Activated naive CD4-positive, alpha-beta T cell treated with anti-CD3 and anti-CD28 coated beads, Interleukin-2, amount 10 ng/mL, durations not matched to agents 7 days and 5 days (primary cell): ENCODE results near the gene ETV3.
"Not testable (repeated sequence)": the region's sequence is repeated elsewhere in the genome, so short reads cannot be mapped to it uniquely, and the experiment has no call there.

ENCODE experiments used
- CTCF ChIA-PET: fragments of 350-600 bp; sonication (Branson Sonifier 250); formaldehyde crosslinking; loops from one replicate; lab custom pipeline; 2021; ENCODE audit warnings: antibody characterized with exemption; lab: Charles Lee
- DNase-seq: peaks from one replicate; pipeline ENCODE4 v3.0.0-alpha.2; 2020
- H3K27ac Mint-ChIP-seq: one replicate; pipeline ENCODE4 v1.8.0; 2021; ENCODE audit warnings: mild to moderate bottlenecking, moderate library complexity, mixed read lengths
- H3K27me3 Mint-ChIP-seq: one replicate; pipeline ENCODE4 v1.8.0; 2021; ENCODE audit warnings: mild to moderate bottlenecking, mixed read lengths
- H3K36me3 Mint-ChIP-seq: one replicate; pipeline ENCODE4 v1.8.0; 2021; ENCODE audit warnings: mixed read lengths
- H3K4me1 Mint-ChIP-seq: one replicate; pipeline ENCODE4 v1.8.0; 2021; ENCODE audit warnings: mixed read lengths
- H3K4me3 Mint-ChIP-seq: one replicate; pipeline ENCODE4 v1.8.0; 2021; ENCODE audit warnings: mild to moderate bottlenecking, moderate library complexity, mixed read lengths
- H3K9me3 Mint-ChIP-seq: one replicate; pipeline ENCODE4 v1.8.0; 2021; ENCODE audit warnings: mixed read lengths

ETV3 gene

GRCh38 chr1:157110686-157111085 lies 27.5 kb downstream of the ETV3 start:
- no peak for DNase-seq
- H3K36me3 Mint-ChIP-seq, result no peaks in the 10 kb centered on the region
- no peak overlapping the region for H3K4me3 Mint-ChIP-seq
- H3K27me3 Mint-ChIP-seq, result peaks cover 95% of the 10 kb centered on the region
- H3K4me1 Mint-ChIP-seq, result peaks cover 6% of the 10 kb centered on the region
- H3K27ac Mint-ChIP-seq, result no peak overlapping the region
- CTCF ChIA-PET, result interaction anchor here (1.2 to 1.8 kb wide), 3 partner anchors 16 to 21 kb away, joined by 4 to 10 read pairs (median 4); no protein-coding TSS in a partner anchor
- no peaks in the 10 kb centered on the region for H3K9me3 Mint-ChIP-seq

- H3K4me1 Mint-ChIP-seq, result peaks cover 6% of the 10 kb centered on the region
Observed at GRCh38 chr1:157110003-157110402, 28.2 kb downstream of the ETV3 start.

DNA sequence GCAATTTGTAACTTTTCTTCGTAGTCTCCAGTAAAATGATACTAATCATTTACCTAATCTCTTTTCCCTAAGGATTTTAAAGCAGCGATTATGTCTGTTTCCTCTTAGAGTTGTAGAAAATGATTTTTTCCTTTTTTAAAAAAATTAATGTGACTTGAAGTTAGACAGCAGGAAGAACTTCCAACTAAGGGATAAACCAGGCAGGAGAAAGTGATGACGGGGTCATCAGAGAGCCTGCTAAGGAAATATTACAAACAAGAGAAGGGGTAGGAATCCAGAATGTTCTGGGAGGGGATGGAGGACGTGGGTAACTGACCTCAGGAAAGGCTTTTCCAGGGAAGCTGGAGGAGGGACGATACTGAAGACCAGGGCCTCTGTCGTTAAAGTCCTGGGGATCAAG lies 29.7 kb downstream of the ETV3 start:
- CTCF ChIA-PET, result no interaction called here
- Mint-ChIP-seq H3K27me3 (peaks cover 95% of the 10 kb centered on the region), H3K4me3 (no peak overlapping the region), H3K36me3 (no peaks in the 10 kb centered on the region), H3K4me1 (peaks cover 6% of the 10 kb centered on the region), H3K27ac (no peak overlapping the region), H3K9me3 (no peaks in the 10 kb centered on the region)
- DNase-seq, result no peak

More at GRCh38 chr1:157110003-157110402, 28.2 kb downstream of the ETV3 start:
- Mint-ChIP-seq H3K9me3 (no peaks in the 10 kb centered on the region), H3K27me3 (peaks cover 98% of the 10 kb centered on the region), H3K4me3 (no peak overlapping the region), H3K27ac (no peak overlapping the region), H3K36me3 (no peaks in the 10 kb centered on the region)
- CTCF ChIA-PET, result interaction anchor here (1.2 to 1.8 kb wide), 4 partner anchors 17 to 46 kb away, joined by 4 to 10 read pairs (median 4); no protein-coding TSS in a partner anchor
- DNase-seq, result no peak

GRCh38 chr1:157107702-157108101 lies 30.5 kb downstream of the ETV3 start:
- no peak for DNase-seq
- peaks cover 95% of the 10 kb centered on the region for H3K27me3 Mint-ChIP-seq
- CTCF ChIA-PET, result interaction anchor here (0.7 kb wide), 1 partner anchor 18 kb away, joined by 3 read pairs; no protein-coding TSS in a partner anchor
- H3K36me3 Mint-ChIP-seq, result no peaks in the 10 kb centered on the region
- no peaks in the 10 kb centered on the region for H3K9me3 Mint-ChIP-seq
- H3K4me3 Mint-ChIP-seq, result no peak overlapping the region
- peak overlapping the region; percentile 26 for H3K27ac Mint-ChIP-seq
- peaks cover 6% of the 10 kb centered on the region for H3K4me1 Mint-ChIP-seq

DNA sequence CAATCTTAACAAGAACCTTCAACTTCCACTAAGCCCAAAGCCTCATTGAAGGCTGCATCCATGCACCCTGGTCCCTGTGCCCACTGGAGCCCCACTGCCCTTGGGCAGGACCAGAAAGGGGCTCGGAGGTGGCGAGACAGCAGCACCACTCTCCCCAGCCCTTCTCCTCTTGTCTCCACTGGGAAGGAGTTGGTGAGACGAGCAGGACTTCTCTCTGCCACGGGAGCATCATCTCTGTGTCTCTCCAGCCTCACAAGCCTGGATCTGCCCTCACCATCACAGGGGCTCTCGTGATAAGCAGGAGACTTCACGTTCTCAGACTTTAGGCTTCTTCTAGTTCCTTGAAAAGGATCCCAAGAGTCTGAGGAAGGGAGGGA lies 31.4 kb downstream of the ETV3 start:
- Mint-ChIP-seq H3K27ac (no peak overlapping the region), H3K27me3 (peaks cover 94% of the 10 kb centered on the region), H3K4me1 (peaks cover 6% of the 10 kb centered on the region), H3K36me3 (no peaks in the 10 kb centered on the region), H3K4me3 (no peak overlapping the region), H3K9me3 (no peaks in the 10 kb centered on the region)
- DNase-seq, result no peak
- CTCF ChIA-PET, result interaction anchor here (0.7 to 0.8 kb wide), 2 partner anchors 17 to 32 kb away, joined by 4 read pairs; no protein-coding TSS in a partner anchor

DNA sequence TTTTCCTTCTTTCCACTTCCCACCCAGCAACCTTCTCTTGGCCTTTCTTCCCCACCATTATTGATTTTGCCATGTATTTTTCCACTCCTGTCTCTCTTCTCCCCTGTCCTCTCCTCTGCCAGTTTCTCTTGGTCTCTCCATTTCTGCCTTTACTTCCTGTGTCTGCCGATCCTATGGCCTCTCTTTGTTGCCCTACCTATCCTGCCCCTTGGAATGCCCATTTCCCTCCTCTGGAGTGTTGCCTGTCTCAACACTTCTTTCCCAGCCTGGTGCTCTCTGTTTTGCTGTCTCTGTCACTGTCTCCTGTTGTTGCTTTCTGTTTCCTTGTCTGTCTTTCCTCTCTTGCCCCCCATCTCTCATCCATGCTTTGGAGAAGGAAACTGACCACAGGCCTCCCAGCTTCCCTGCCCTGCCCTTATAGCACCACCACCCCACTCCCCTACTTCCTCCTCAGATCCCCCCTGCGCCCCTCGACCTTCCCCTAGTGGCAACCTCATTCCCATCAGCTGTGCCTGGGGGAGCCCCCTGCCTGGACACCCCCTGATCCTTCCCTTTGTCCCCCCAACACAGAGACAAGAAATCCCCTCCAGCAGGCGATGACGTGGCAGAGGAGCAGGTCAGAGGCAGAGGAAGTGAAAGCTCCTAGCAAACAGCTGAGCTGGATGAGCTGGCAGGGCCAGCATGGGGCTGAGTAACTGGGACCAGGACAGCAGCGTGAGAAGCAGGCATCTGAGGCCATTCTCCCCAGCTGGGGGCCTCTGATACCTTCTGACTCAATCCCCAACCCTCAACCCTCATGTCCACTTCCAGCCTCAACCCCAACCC lies 32.0 kb downstream of the ETV3 start:
- CTCF ChIA-PET, result interaction anchor here (0.7 to 2.5 kb wide), 4 partner anchors 8 to 32 kb away, joined by 3 to 13 read pairs (median 4); no protein-coding TSS in a partner anchor
- Mint-ChIP-seq H3K9me3 (no peaks in the 10 kb centered on the region), H3K27ac (no peak overlapping the region), H3K27me3 (peaks cover 90% of the 10 kb centered on the region), H3K4me3 (no peak overlapping the region), H3K36me3 (no peaks in the 10 kb centered on the region), H3K4me1 (peaks cover 6% of the 10 kb centered on the region)
- DNase-seq, result peak; percentile 27

DNA sequence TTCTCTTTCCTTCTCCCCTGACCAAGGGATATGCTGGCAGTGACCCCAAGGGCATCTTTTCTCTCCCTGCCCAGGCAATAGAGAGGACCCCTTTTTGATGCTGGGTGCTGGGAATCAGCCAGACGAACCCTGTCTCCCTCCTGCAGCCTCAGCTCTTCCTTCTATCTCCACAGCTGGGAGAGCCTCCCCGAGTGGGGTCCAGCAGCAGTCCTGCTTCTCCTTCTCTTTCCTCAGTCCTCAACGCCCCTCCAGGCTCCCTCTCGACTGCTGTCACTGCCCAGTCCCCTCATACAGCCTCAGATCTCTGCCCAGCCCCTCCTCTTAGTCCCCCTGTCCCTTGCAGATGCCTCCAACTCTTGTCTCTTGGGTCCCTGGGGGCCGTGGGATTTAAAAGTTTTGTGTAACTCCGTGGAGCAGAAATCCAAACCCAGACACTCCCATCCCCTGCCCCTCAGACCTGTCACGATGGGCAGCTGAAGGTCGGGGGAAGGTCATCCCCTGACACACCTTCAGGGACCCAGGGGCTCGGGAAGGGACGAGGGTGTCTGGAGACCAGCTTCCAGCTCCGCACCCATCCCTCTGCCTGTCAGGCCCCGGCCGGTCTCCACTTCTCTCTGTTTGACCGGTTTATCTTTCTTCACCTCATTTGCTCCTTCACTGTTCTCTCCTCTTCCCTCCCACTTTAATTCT lies 32.8 kb downstream of the ETV3 start:
- no peak overlapping the region for H3K27ac Mint-ChIP-seq
- peaks cover 6% of the 10 kb centered on the region for H3K4me1 Mint-ChIP-seq
- no peaks in the 10 kb centered on the region for H3K36me3 Mint-ChIP-seq
- H3K4me3 Mint-ChIP-seq, result no peak overlapping the region
- DNase-seq, result no peak
- CTCF ChIA-PET, result interaction anchor here (1.0 to 2.5 kb wide), 3 partner anchors 9 to 47 kb away, joined by 3 to 13 read pairs (median 4); no protein-coding TSS in a partner anchor
- peaks cover 90% of the 10 kb centered on the region for H3K27me3 Mint-ChIP-seq
- no peaks in the 10 kb centered on the region for H3K9me3 Mint-ChIP-seq

- no peak overlapping the region for H3K4me3 Mint-ChIP-seq
- no peaks in the 10 kb centered on the region for H3K36me3 Mint-ChIP-seq
- H3K27ac Mint-ChIP-seq, result no peak overlapping the region
- DNase-seq, result no peak
- H3K9me3 Mint-ChIP-seq, result no peaks in the 10 kb centered on the region
- H3K27me3 Mint-ChIP-seq, result peaks cover 88% of the 10 kb centered on the region
- peaks cover 6% of the 10 kb centered on the region for H3K4me1 Mint-ChIP-seq
- CTCF ChIA-PET, result interaction anchor here (1.4 to 2.5 kb wide), 2 partner anchors 14 to 48 kb away, joined by 4 to 13 read pairs; no protein-coding TSS in a partner anchor
Observed at GRCh38 chr1:157104598-157105293, 33.4 kb downstream of the ETV3 start.

GRCh38 chr1:157103268-157103667 lies 34.9 kb downstream of the ETV3 start:
- Mint-ChIP-seq H3K27ac (no peak overlapping the region), H3K4me3 (no peak overlapping the region), H3K4me1 (peaks cover 6% of the 10 kb centered on the region), H3K36me3 (no peaks in the 10 kb centered on the region), H3K9me3 (no peaks in the 10 kb centered on the region), H3K27me3 (peaks cover 79% of the 10 kb centered on the region)
- CTCF ChIA-PET, result interaction anchor here (0.7 to 4.7 kb wide), 5 partner anchors 12 to 54 kb away, joined by 3 to 21 read pairs (median 6); no protein-coding TSS in a partner anchor
- no peak for DNase-seq

GRCh38 chr1:157101149-157101548 lies 37.0 kb downstream of the ETV3 start:
- no peak for DNase-seq
- CTCF ChIA-PET, result interaction anchor here (1.2 to 4.7 kb wide), 3 partner anchors 8 to 27 kb away, joined by 3 to 21 read pairs (median 3); no protein-coding TSS in a partner anchor
- H3K27me3 Mint-ChIP-seq, result peaks cover 67% of the 10 kb centered on the region
- no peaks in the 10 kb centered on the region for H3K36me3 Mint-ChIP-seq
- H3K27ac Mint-ChIP-seq, result no peak overlapping the region
- H3K4me1 Mint-ChIP-seq, result no peaks in the 10 kb centered on the region
- H3K4me3 Mint-ChIP-seq, result no peak overlapping the region
- no peaks in the 10 kb centered on the region for H3K9me3 Mint-ChIP-seq

DNA sequence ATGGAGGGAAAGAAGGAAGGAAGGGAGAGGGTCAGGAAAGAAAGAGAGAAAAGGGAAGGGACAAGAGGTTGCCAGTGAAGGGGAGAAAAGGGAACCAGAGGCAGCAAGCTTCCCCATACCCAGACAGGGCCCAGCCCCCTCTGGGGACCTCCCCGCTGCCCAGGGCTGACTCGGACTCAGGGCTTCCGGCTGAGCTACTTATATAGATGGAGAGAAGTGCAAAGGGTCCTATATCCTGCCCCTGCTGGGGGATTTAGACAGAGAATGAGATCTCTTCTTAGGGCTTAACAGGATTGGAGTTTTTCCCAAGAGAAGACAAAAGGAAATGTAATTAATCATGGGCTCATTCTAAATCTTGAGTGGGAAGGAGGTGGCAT lies 38.6 kb downstream of the ETV3 start, which contains the start of gene ETV3L:
Gene ETV3L, minus strand, starts transcription at position 176 of the 377 bp plus-strand sequence. CDS start 285 bp downstream, outside the sequence.
- H3K9me3 Mint-ChIP-seq, result no peaks in the 10 kb centered on the region
- H3K27ac Mint-ChIP-seq, result no peak within 1 kb of the TSS
- DNase-seq, result no peak
- H3K4me3 Mint-ChIP-seq, result no peak within 1 kb of the TSS
- no peaks in the 10 kb centered on the region for H3K36me3 Mint-ChIP-seq
- CTCF ChIA-PET, result interaction anchor here (4.7 kb wide), 1 partner anchor 9 kb away, joined by 21 read pairs; no protein-coding TSS in a partner anchor
- H3K27me3 Mint-ChIP-seq, result peaks cover 55% of the 10 kb centered on the region
- no peaks in the 10 kb centered on the region for H3K4me1 Mint-ChIP-seq

- peaks cover 50% of the 10 kb centered on the region for H3K27me3 Mint-ChIP-seq
- H3K9me3 Mint-ChIP-seq, DNase-seq, H3K4me3 Mint-ChIP-seq, H3K4me1 Mint-ChIP-seq, H3K36me3 Mint-ChIP-seq, H3K27ac Mint-ChIP-seq: not testable (repeated sequence)
- CTCF ChIA-PET, result interaction anchor here (4.7 kb wide), 1 partner anchor 9 kb away, joined by 21 read pairs; no protein-coding TSS in a partner anchor
Observed at GRCh38 chr1:157098987-157099632, 39.1 kb downstream of the ETV3 start.

- no peaks in the 10 kb centered on the region for H3K4me1 Mint-ChIP-seq
- DNase-seq, result no peak
- H3K36me3 Mint-ChIP-seq, result no peaks in the 10 kb centered on the region
- H3K9me3 Mint-ChIP-seq, result no peaks in the 10 kb centered on the region
- H3K27ac Mint-ChIP-seq, result no peak overlapping the region
- peaks cover 46% of the 10 kb centered on the region for H3K27me3 Mint-ChIP-seq
- CTCF ChIA-PET, result interaction anchor here (4.7 kb wide), 1 partner anchor 8 kb away, joined by 21 read pairs; no protein-coding TSS in a partner anchor
- no peak overlapping the region for H3K4me3 Mint-ChIP-seq
Observed at GRCh38 chr1:157098519-157098918, 39.7 kb downstream of the ETV3 start.
